Mesenchymal stem cell (in vitro differentiated cells and primary cell): Measurements from ENCODE around the gene SLC39A12.

Experiments used
- DNase-seq: peaks from one replicate; pipeline ENCODE4 v3.0.0-alpha.2; 2013
- H2AFZ ChIP-seq: one replicate; pipeline ENCODE4 v1.6.1; 2013; ENCODE audit warnings: low read depth, mild to moderate bottlenecking, control low read depth, inconsistent platforms, low read length, moderate library complexity
- H2AK5ac ChIP-seq: 2 replicates; pipeline ENCODE4 v1.6.1; 2013; ENCODE audit warnings: low read length, moderate library complexity, mild to moderate bottlenecking, inconsistent platforms; ENCODE audit not compliant: severe bottlenecking
- H2BK120ac ChIP-seq: one replicate; pipeline ENCODE4 v1.6.1; 2013; ENCODE audit warnings: low read depth, mild to moderate bottlenecking, inconsistent platforms, low read length, moderate library complexity
- H2BK12ac ChIP-seq, 2 experiments: one replicate each; pipeline ENCODE4 v1.6.1; 2013; ENCODE audit warnings: inconsistent platforms in 2 of 2, low read length in 2 of 2, mild to moderate bottlenecking in 2 of 2, moderate library complexity in 2 of 2, control low read depth in 1 of 2
- H2BK15ac ChIP-seq: one replicate; pipeline ENCODE4 v1.6.1; 2013; ENCODE audit warnings: mild to moderate bottlenecking, low read depth, inconsistent platforms; ENCODE audit not compliant: poor library complexity, severe bottlenecking
- H2BK5ac ChIP-seq: 2 replicates; pipeline ENCODE4 v1.6.1; 2013; ENCODE audit warnings: low read depth, mild to moderate bottlenecking, low read length, control low read depth, inconsistent platforms; ENCODE audit not compliant: poor library complexity, severe bottlenecking
- H3K14ac ChIP-seq, 2 experiments: one replicate each; pipeline ENCODE4 v1.6.1; 2013; ENCODE audit warnings: inconsistent platforms in 2 of 2, low read length in 2 of 2, control low read depth in 1 of 2, mild to moderate bottlenecking in 1 of 2, moderate library complexity in 1 of 2
- H3K18ac ChIP-seq, 2 experiments: one replicate each; pipeline ENCODE4 v1.6.1; 2013; ENCODE audit warnings: inconsistent platforms in 2 of 2, low read length in 2 of 2, control low read depth in 1 of 2, low read depth in 1 of 2, mild to moderate bottlenecking in 1 of 2
- H3K23ac ChIP-seq, 2 experiments: one replicate each; pipeline ENCODE4 v1.6.1; 2013; ENCODE audit warnings: inconsistent platforms in 2 of 2, low read length in 2 of 2, mild to moderate bottlenecking in 2 of 2, moderate library complexity in 2 of 2, control low read depth in 1 of 2
- H3K27ac ChIP-seq: 2 replicates; pipeline ENCODE4 v1.5.1; 2013; ENCODE audit warnings: mild to moderate bottlenecking, moderate library complexity, low read length, control low read depth, inconsistent platforms; ENCODE audit not compliant: poor library complexity, severe bottlenecking
- H3K27me3 ChIP-seq, 2 experiments: 2 replicates each; pipeline versions ENCODE4 v1.6.1 to v1.7.0; 2013; ENCODE audit warnings: low read length in 2 of 2, mild to moderate bottlenecking in 2 of 2, moderate library complexity in 2 of 2, control low read depth in 1 of 2, inconsistent platforms in 1 of 2; ENCODE audit not compliant: control insufficient read depth in 1 of 2, insufficient read depth in 1 of 2
- H3K36me3 ChIP-seq, 2 experiments: 2 replicates each; pipeline versions ENCODE4 v1.6.1 to v1.7.0; 2013; ENCODE audit warnings: low read length in 2 of 2, control low read depth in 1 of 2, inconsistent platforms in 1 of 2, low read depth in 1 of 2, mild to moderate bottlenecking in 1 of 2; ENCODE audit not compliant: insufficient read depth in 2 of 2, control insufficient read depth in 1 of 2
- H3K4ac ChIP-seq, 2 experiments: one replicate each; pipeline ENCODE4 v1.6.1; 2013; ENCODE audit warnings: inconsistent platforms in 2 of 2, low read length in 2 of 2, mild to moderate bottlenecking in 2 of 2, moderate library complexity in 2 of 2, control low read depth in 1 of 2, low read depth in 1 of 2
- H3K4me1 ChIP-seq: 2 replicates; pipeline ENCODE4 v1.6.1; 2013; ENCODE audit warnings: low read depth, low read length, control low read depth; ENCODE audit not compliant: control insufficient read depth, insufficient read depth
- H3K4me2 ChIP-seq: 2 replicates; pipeline ENCODE4 v1.6.1; 2013; ENCODE audit warnings: low read length, mild to moderate bottlenecking, inconsistent platforms; ENCODE audit not compliant: poor library complexity, severe bottlenecking
- H3K4me3 ChIP-seq, 2 experiments: 2 replicates each; pipeline versions ENCODE4 v1.5.1 to v1.7.0; 2013; ENCODE audit warnings: low read length in 2 of 2, mild to moderate bottlenecking in 2 of 2, control low read depth in 1 of 2, low read depth in 1 of 2; ENCODE audit not compliant: insufficient read depth in 1 of 2
- H3K79me1 ChIP-seq: replicated peaks from 2 replicates; pipeline ENCODE4 v1.6.1; 2013; ENCODE audit warnings: mild to moderate bottlenecking, control low read depth, low read length, inconsistent platforms; ENCODE audit not compliant: poor library complexity, severe bottlenecking
- H3K9ac ChIP-seq: 2 replicates; pipeline ENCODE4 v1.7.0; 2013; ENCODE audit warnings: mild to moderate bottlenecking, low read length, moderate library complexity
- H3K9me3 ChIP-seq: 2 replicates; pipeline ENCODE4 v1.7.0; 2013; ENCODE audit warnings: mild to moderate bottlenecking, low read length; ENCODE audit not compliant: control insufficient read depth
- H4K8ac ChIP-seq: one replicate; pipeline ENCODE4 v1.6.1; 2013; ENCODE audit warnings: inconsistent platforms, mild to moderate bottlenecking, low read length, moderate library complexity
- H4K91ac ChIP-seq: one replicate; pipeline ENCODE4 v1.6.1; 2013; ENCODE audit warnings: mild to moderate bottlenecking, low read length, inconsistent platforms
- WGBS: methylation state at CpG from one replicate; pipeline ENCODE4 v1.1.7; 2013; ENCODE audit warnings: mixed read lengths; 5-methylcytosine and 5-hydroxymethylcytosine counted together

SLC39A12 gene

DNA sequence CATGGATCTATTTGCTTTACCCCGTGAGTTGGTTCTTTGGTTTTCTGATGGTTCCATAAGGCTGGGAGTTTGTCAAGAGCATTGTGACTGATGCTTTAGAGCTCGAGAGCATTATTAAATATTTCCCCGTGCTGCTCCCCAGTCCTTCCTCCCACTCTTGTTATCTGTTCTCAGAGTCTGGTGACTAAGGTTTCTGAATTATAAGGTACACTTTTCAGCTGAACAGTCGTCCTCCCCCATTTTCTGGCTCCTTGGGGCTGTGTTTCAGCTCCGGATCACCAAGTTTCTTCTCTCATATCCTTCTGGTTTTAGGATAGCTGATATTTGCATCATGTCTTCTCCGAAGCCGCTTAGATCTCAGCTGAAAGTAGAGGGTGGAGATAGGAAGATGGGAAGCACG is 130.7 kb downstream of the SLC39A12 start:
- no peak overlapping the region for H2BK5ac ChIP-seq
- H2AK5ac ChIP-seq = no peak overlapping the region
- no peak overlapping the region for H3K4ac ChIP-seq
- no peak overlapping the region for H2BK12ac ChIP-seq
- no peaks in the 10 kb centered on the region for H3K79me1 ChIP-seq
- H2AFZ ChIP-seq = no peak overlapping the region
- H4K91ac ChIP-seq = no peak overlapping the region
- no peak overlapping the region for H3K14ac ChIP-seq
- H2BK120ac ChIP-seq = no peak overlapping the region
- no peak overlapping the region for H3K4me3 ChIP-seq
- H4K8ac ChIP-seq = no peak overlapping the region
- H3K4me1 ChIP-seq = no peaks in the 10 kb centered on the region
- H2BK15ac ChIP-seq = no peak overlapping the region
- no peak overlapping the region for H3K23ac ChIP-seq
- H3K9me3 ChIP-seq = no peaks in the 10 kb centered on the region
- peaks cover 0 to 33% of the 10 kb centered on the region in 2 experiments for H3K27me3 ChIP-seq
- no peaks in the 10 kb centered on the region for H3K36me3 ChIP-seq
- H3K9ac ChIP-seq = no peak overlapping the region
- WGBS = 91% methylated on average over 6 of the region's 8 CpGs
- H3K4me2 ChIP-seq = no peak overlapping the region
- no peak for DNase-seq
- H3K18ac ChIP-seq = no peak overlapping the region
- no peak overlapping the region for H3K27ac ChIP-seq

DNA sequence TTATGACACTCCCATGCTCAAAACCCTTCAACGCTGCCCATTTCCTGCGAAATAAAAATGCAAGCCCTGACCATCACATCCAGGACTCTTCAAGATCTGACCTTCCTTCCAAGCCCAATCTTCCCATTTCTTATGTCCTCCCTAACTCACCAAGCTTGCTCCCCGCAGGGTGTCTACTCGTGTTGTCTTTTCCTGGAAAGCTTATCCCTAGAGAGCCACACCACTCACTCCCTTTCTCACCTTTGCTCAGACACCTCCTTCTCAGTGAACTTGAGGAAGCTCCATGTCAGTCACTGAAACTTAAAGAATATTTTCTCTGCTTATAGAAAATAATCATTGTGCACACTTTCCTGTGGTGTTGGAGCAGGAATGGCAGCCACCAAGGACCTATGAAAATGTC is 134.1 kb downstream of the SLC39A12 start:
- no peak overlapping the region for H3K23ac ChIP-seq
- no peak overlapping the region for H4K8ac ChIP-seq
- no peak overlapping the region for H3K4ac ChIP-seq
- H3K4me3 ChIP-seq = no peak overlapping the region
- H2BK12ac ChIP-seq = no peak overlapping the region
- H2BK5ac ChIP-seq = no peak overlapping the region
- H3K14ac ChIP-seq = no peak overlapping the region
- H2BK120ac ChIP-seq = no peak overlapping the region
- H2AFZ ChIP-seq = no peak overlapping the region
- no peak overlapping the region for H3K4me2 ChIP-seq
- no peak overlapping the region for H2BK15ac ChIP-seq
- no peak overlapping the region for H3K18ac ChIP-seq
- no peak overlapping the region for H4K91ac ChIP-seq
- H3K36me3 ChIP-seq = no peaks in the 10 kb centered on the region
- H2AK5ac ChIP-seq = no peak overlapping the region
- WGBS = 87% methylated on average over 4 of the region's 4 CpGs
- H3K4me1 ChIP-seq = no peaks in the 10 kb centered on the region
- H3K27me3 ChIP-seq = peaks cover 0 to 33% of the 10 kb centered on the region in 2 experiments
- no peaks in the 10 kb centered on the region for H3K79me1 ChIP-seq
- DNase-seq = no peak
- H3K9me3 ChIP-seq = no peaks in the 10 kb centered on the region
- H3K9ac ChIP-seq = no peak overlapping the region
- H3K27ac ChIP-seq = no peak overlapping the region

GRCh38 chr10:18086746-18087145 is 135.0 kb downstream of the SLC39A12 start:
- no peaks in the 10 kb centered on the region for H3K9me3 ChIP-seq
- H3K18ac ChIP-seq = no peak overlapping the region
- H3K23ac ChIP-seq = no peak overlapping the region
- no peak overlapping the region for H3K4ac ChIP-seq
- no peak overlapping the region for H2BK5ac ChIP-seq
- H4K91ac ChIP-seq = no peak overlapping the region
- H2AK5ac ChIP-seq = no peak overlapping the region
- H3K9ac ChIP-seq = no peak overlapping the region
- H3K79me1 ChIP-seq = no peaks in the 10 kb centered on the region
- no peak overlapping the region for H2BK15ac ChIP-seq
- H3K4me3 ChIP-seq = no peak overlapping the region
- H4K8ac ChIP-seq = no peak overlapping the region
- no peak overlapping the region for H2BK12ac ChIP-seq
- no peaks in the 10 kb centered on the region for H3K36me3 ChIP-seq
- peaks cover 0 to 32% of the 10 kb centered on the region in 2 experiments for H3K27me3 ChIP-seq
- DNase-seq = no peak
- no peak overlapping the region for H3K4me2 ChIP-seq
- no peak overlapping the region for H3K27ac ChIP-seq
- H2AFZ ChIP-seq = no peak overlapping the region
- no peak overlapping the region for H2BK120ac ChIP-seq
- no peak overlapping the region for H3K14ac ChIP-seq
- no peaks in the 10 kb centered on the region for H3K4me1 ChIP-seq

- Histone ChIP-seq H3K23ac (no peak overlapping the region), H3K4me1 (no peaks in the 10 kb centered on the region), H3K27ac (no peak overlapping the region), H2BK15ac (no peak overlapping the region), H2AFZ (no peak overlapping the region), H3K14ac (no peak overlapping the region), H3K18ac (no peak overlapping the region), H4K8ac (no peak overlapping the region), H2AK5ac (no peak overlapping the region), H3K4ac (no peak overlapping the region), H3K27me3 (peaks cover 0 to 27% of the 10 kb centered on the region in 2 experiments), H3K4me2 (no peak overlapping the region), H2BK120ac (no peak overlapping the region), H3K4me3 (no peak overlapping the region), H2BK5ac (no peak overlapping the region), H3K36me3 (no peaks in the 10 kb centered on the region), H3K9ac (no peak overlapping the region), H3K9me3 (no peaks in the 10 kb centered on the region), H2BK12ac (no peak overlapping the region), H4K91ac (no peak overlapping the region), H3K79me1 (no peaks in the 10 kb centered on the region)
- DNase-seq = no peak
- 89% methylated on average over 5 of the region's 5 CpGs for WGBS
Observed at GRCh38 chr10:18087355-18087754, 135.6 kb downstream of the SLC39A12 start.
